ENCODE measurements around the gene PEX16. TPM values are rescaled to one million over a fixed set of nuclear protein-coding genes. Genes with fewer than 3 reads are reported as not detected.

Gene PEX16
- total and polyA plus RNA-seq, 2 of the 13 experiments (the other 11 are each of a cell fraction or from before 2014, with no cell fraction given) = 12.5 to 21.8 TPM

- BruUV-seq (replicated peaks) = no TSS peak
- 48% methylated on average over 6 of the region's 8 CpGs for WGBS (ENCODE audit: low lambda C conversion rate)
- in situ Hi-C loops (cut with HindIII; ENCODE audit: extremely low pct_ligation_motif_present, low pct_unique_long_range_greater_than_20kb) = no loop called here
- TF ChIP-seq FOXO4 (CRISPR knock-in tag; conservative IDR thresholded peaks at IDR 0.05) = no peak
- TF ChIP-seq ZNF768 (CRISPR knock-in tag; IDR thresholded peaks at IDR 0.05) = peak; percentile 66; the same call in 1 of the 2 replicates
- H3K9me3 ChIP-seq (ENCODE audit: low read length) = no peaks in the 10 kb centered on the region
- no peak overlapping the region for H3K9ac ChIP-seq (ENCODE audit: insufficient read depth, low read depth, low read length)
- no peak overlapping the region for H3K4me2 ChIP-seq (ENCODE audit: low read depth, low read length)
- no peak for DNase-seq (ENCODE audit: low spot score)
- H4K20me1 ChIP-seq (ENCODE audit: insufficient read depth, low read length) = peaks cover 10% of the 10 kb centered on the region; the same call in 1 of the 2 replicates
- H2AFZ ChIP-seq (ENCODE audit: low read length) = no peak overlapping the region
- no peak overlapping the region for H3K4me3 ChIP-seq (replicated peaks in 1 of 3; ENCODE audit: insufficient read depth in 1 of 3, low read depth in 2 of 3, low read length in 3 of 3)
- FAIRE-seq = no peak
- intact Hi-C loops (cut with micrococcal nuclease; ENCODE audit: unreplicated experiment) = no loop called here
- no peak overlapping the region for H3K27ac ChIP-seq (ENCODE audit: extremely low read length, insufficient read depth, low read length)
- no peaks in the 10 kb centered on the region for H3K36me3 ChIP-seq (replicated peaks in 1 of 2; ENCODE audit: control insufficient read depth in 1 of 2, insufficient read depth in 2 of 2, low read length in 2 of 2)
- ChIA-PET CTCF (ENCODE audit: low intra/inter-chr PET ratio, low total read pairs) (no interaction called here), POLR2A (interaction anchor here (0.7 kb wide), 1 partner anchor 10 kb away, joined by 3 read pairs; no protein-coding TSS in a partner anchor)
- H3K4me1 ChIP-seq (ENCODE audit: insufficient read depth, low read length) = peaks cover 9% of the 10 kb centered on the region
- no peaks in the 10 kb centered on the region; a peak in 3 of 5 replicates for H3K27me3 ChIP-seq (ENCODE audit: control insufficient read depth in 1 of 2, insufficient read depth in 2 of 2, low read length in 2 of 2)
- no peaks in the 10 kb centered on the region for H3K79me2 ChIP-seq (ENCODE audit: insufficient read depth, low read length)
- no peak for ATAC-seq
These were observed 28.1 kb downstream of the PEX16 start for GRCh38 chr11:45889555-45889954.

- in situ Hi-C loops (cut with HindIII; ENCODE audit: extremely low pct_ligation_motif_present, low pct_unique_long_range_greater_than_20kb) (no loop called here), intact Hi-C loops (cut with micrococcal nuclease; ENCODE audit: unreplicated experiment) (loop anchor here (1.0 kb wide), 1 partner anchor 31 kb away; no protein-coding TSS in a partner anchor)
- Histone ChIP-seq H3K9ac (ENCODE audit: insufficient read depth, low read depth, low read length) (no peak overlapping the region), H3K4me2 (ENCODE audit: low read depth, low read length) (no peak overlapping the region), H3K9me3 (ENCODE audit: low read length) (no peaks in the 10 kb centered on the region), H4K20me1 (ENCODE audit: insufficient read depth, low read length) (peaks cover 12% of the 10 kb centered on the region; the same call in 1 of the 2 replicates), H3K27ac (ENCODE audit: extremely low read length, insufficient read depth, low read length) (no peak overlapping the region), H3K4me1 (ENCODE audit: insufficient read depth, low read length) (0 out of 2 replicates have a peak, but pooled peaks cover under 1% of the 10 kb centered on the region), H3K79me2 (ENCODE audit: insufficient read depth, low read length) (no peaks in the 10 kb centered on the region), H3K27me3 (ENCODE audit: control insufficient read depth in 1 of 2, insufficient read depth in 2 of 2, low read length in 2 of 2) (no peaks in the 10 kb centered on the region; a peak in 2 of 5 replicates), H2AFZ (ENCODE audit: low read length) (no peak overlapping the region), H3K4me3 (replicated peaks in 1 of 3; ENCODE audit: insufficient read depth in 1 of 3, low read depth in 2 of 3, low read length in 3 of 3) (no peak overlapping the region), H3K36me3 (replicated peaks in 1 of 2; ENCODE audit: control insufficient read depth in 1 of 2, insufficient read depth in 2 of 2, low read length in 2 of 2) (no peaks in the 10 kb centered on the region)
- CTCF ChIA-PET (ENCODE audit: low intra/inter-chr PET ratio, low total read pairs) = no interaction called here
- DNase-seq (ENCODE audit: low spot score) = no peak
- no peak for TF ChIP-seq HBP1 (CRISPR knock-in tag; IDR thresholded peaks at IDR 0.05; ENCODE audit: low read depth)
- TF ChIP-seq RCOR2 (CRISPR knock-in tag; IDR thresholded peaks at IDR 0.05) = no peak
- 45% methylated on average over 6 of the region's 10 CpGs for WGBS (ENCODE audit: low lambda C conversion rate)
- BruUV-seq (replicated peaks) = no TSS peak
- FAIRE-seq = no peak
- no peak for ATAC-seq
- POLR2A ChIA-PET = no interaction called here
These were observed 30.1 kb downstream of the PEX16 start for GRCh38 chr11:45887587-45887986.
